Measurements from ENCODE around the gene BAZ2B.

Gene BAZ2B

GRCh38 chr2:159285433-159285832 is 330.9 kb downstream of the BAZ2B start:
- no peak for TF ChIP-seq CTCF (IDR thresholded peaks at IDR 0.05; ENCODE audit: extremely low read depth, insufficient read depth, missing control alignments)
- DNase-seq (ENCODE audit: low spot score), result no peak
- in situ Hi-C loops (cut with MboI; ENCODE audit: low pct_unique_long_range_greater_than_20kb, low sequenced_read_pairs, unreplicated experiment), result no loop called here

GRCh38 chr2:159283529-159283928 is 332.8 kb downstream of the BAZ2B start:
- in situ Hi-C loops (cut with MboI; ENCODE audit: low pct_unique_long_range_greater_than_20kb, low sequenced_read_pairs, unreplicated experiment), result no loop called here
- no peak for TF ChIP-seq CTCF (IDR thresholded peaks at IDR 0.05; ENCODE audit: extremely low read depth, insufficient read depth, missing control alignments)
- no peak for DNase-seq (ENCODE audit: low spot score)

GRCh38 chr2:159281002-159281401 is 335.3 kb downstream of the BAZ2B start:
- no peak for TF ChIP-seq CTCF (IDR thresholded peaks at IDR 0.05; ENCODE audit: extremely low read depth, insufficient read depth, missing control alignments)
- no peak for DNase-seq (ENCODE audit: low spot score)
- in situ Hi-C loops (cut with MboI; ENCODE audit: low pct_unique_long_range_greater_than_20kb, low sequenced_read_pairs, unreplicated experiment), result no loop called here

DNA sequence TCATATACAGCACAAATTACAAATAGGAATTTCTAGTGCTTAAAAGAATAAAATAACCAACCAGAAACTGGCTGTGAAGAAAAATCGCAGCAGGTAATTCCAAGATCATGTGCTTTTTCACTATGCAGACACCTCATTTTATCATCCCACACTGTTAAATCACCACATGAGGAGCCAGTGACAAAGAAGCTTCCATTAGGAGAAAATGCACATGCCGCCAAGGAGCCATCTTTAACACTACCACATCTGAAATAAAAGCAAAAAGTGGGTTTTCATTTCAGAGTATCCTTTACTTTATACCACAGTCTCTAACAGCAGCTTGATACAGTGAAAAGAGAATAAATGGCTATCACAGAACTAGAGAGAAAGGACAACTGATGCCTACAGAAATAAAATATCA is 336.6 kb downstream of the BAZ2B start:
- no peak for TF ChIP-seq CTCF (IDR thresholded peaks at IDR 0.05; ENCODE audit: extremely low read depth, insufficient read depth, missing control alignments)
- in situ Hi-C loops (cut with MboI; ENCODE audit: low pct_unique_long_range_greater_than_20kb, low sequenced_read_pairs, unreplicated experiment), result no loop called here
- no peak for DNase-seq (ENCODE audit: low spot score)

DNA sequence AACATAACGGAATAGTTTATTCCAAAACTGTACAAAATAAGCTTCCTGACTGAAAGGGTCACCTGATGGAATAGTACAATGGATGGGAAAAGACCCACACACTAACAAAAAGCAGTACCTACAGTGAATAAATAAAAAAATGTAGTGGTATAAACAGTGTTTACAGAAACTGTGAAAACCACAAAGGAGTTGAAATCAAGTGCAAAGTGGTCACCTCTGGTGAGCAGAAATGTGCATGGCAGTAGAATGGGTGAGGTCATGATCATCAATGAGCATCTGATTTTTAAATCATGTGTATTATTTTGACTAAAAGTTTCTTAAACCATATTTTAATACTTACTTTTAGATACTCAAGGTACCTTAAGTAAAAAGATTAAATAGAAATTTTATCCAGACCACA is 341.2 kb downstream of the BAZ2B start:
- TF ChIP-seq CTCF (IDR thresholded peaks at IDR 0.05; ENCODE audit: extremely low read depth, insufficient read depth, missing control alignments), result no peak
- in situ Hi-C loops (cut with MboI; ENCODE audit: low pct_unique_long_range_greater_than_20kb, low sequenced_read_pairs, unreplicated experiment), result no loop called here
- no peak for DNase-seq (ENCODE audit: low spot score)

DNA sequence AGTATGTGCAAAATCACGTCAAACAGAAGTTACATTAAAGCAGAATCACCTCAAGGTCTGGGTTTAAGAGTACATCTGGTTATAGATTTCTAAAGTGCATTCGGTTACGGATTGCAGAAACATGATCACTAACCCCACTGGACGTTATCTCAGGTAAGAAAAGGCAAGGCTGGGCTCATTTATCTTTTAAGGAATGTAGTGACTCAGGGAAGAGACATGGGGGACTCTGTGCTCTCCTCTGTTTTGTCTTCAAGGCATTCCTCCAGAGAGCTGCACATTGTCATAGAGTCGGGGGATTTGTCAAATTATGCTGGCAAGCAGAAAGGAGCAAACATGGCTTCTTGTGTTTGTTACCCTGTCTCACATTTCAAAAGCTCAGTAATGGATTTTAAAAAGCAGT is 344.2 kb downstream of the BAZ2B start:
- no peak for TF ChIP-seq CTCF (IDR thresholded peaks at IDR 0.05; ENCODE audit: extremely low read depth, insufficient read depth, missing control alignments)
- in situ Hi-C loops (cut with MboI; ENCODE audit: low pct_unique_long_range_greater_than_20kb, low sequenced_read_pairs, unreplicated experiment), result no loop called here
- no peak for DNase-seq (ENCODE audit: low spot score)
